Measurements from ENCODE around the gene ASF1B. TPM values are rescaled to one million over a fixed set of nuclear protein-coding genes. Genes with fewer than 3 reads are reported as not detected.
A peak's percentile ranks its signal among the peaks of the same experiment; 100 is the strongest.

The ASF1B gene
- total and polyA plus RNA-seq, 2 experiments from 2014 or later = 33.3 to 36.9 TPM

DNA sequence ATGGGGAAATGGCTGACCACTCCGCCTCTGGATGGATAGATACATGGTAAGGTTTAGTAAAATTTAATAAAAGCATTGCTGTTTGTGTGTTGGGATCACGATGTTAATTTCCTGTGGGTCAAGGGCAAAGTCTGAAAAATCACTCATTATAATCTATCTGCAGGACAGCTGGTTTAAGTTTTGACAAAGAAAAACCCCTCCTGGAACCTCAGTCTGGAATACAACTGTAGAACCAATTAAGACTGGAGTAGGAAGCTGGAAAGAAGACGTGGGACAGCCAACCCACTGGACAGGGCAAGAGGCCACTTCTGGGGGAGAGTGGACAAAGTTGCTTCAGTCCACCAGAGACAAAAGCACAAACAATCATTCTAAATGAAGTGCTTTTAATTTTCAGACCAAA, 17.2 kb downstream of the ASF1B start:
- Mint-ChIP-seq H3K9me3 (no peaks in the 10 kb centered on the region; the same call in 2 of the 3 replicates), H3K4me3 (peak overlapping the region; percentile 84), H3K36me3 (ENCODE audit: low read depth) (peaks cover 29% of the 10 kb centered on the region), H3K27me3 (ENCODE audit: insufficient read depth, low read depth, poor library complexity) (peaks cover 19% of the 10 kb centered on the region), H3K4me1 (peaks cover 21% of the 10 kb centered on the region), H3K27ac (no peak overlapping the region)
- ATAC-seq (no peak), DNase-seq (ENCODE audit: low spot score) (no peak)
- peak overlapping the region; percentile 88; the same call in 1 of the 2 replicates for H3K27ac ChIP-seq (ENCODE audit: low read depth)
- H3K36me3 ChIP-seq (ENCODE audit: insufficient read depth) = no peaks in the 10 kb centered on the region; the same call in 1 of the 2 replicates
- peak overlapping the region; percentile 71; the same call in 1 of the 2 replicates for H3K4me3 ChIP-seq
- no peaks in the 10 kb centered on the region for H3K9me2 ChIP-seq (ENCODE audit: insufficient read depth)
- H4K20me1 ChIP-seq (replicated peaks; ENCODE audit: insufficient read depth) = peaks cover 14% of the 10 kb centered on the region
- peaks cover 15% of the 10 kb centered on the region for H3F3A ChIP-seq (replicated peaks; ENCODE audit: low read depth)
- H2AFZ ChIP-seq = no peak overlapping the region
- TF ChIP-seq REST (IDR thresholded peaks at IDR 0.05; ENCODE audit: unreplicated experiment) (no peak), EZH2 (IDR thresholded peaks at IDR 0.05; ENCODE audit: low read depth, unreplicated experiment) (no peak), EZH2phosphoT487 (IDR thresholded peaks at IDR 0.05; ENCODE audit: unreplicated experiment) (no peak), CREB1 (CRISPR knock-in tag; IDR thresholded peaks at IDR 0.05; ENCODE audit: low read depth) (no peak), ZNF331 (CRISPR knock-in tag; IDR thresholded peaks at IDR 0.05; ENCODE audit: low read depth) (no peak), POLR2AphosphoS5 (IDR thresholded peaks at IDR 0.05; ENCODE audit: low read depth) (no peak)
- H3K4me1 ChIP-seq (ENCODE audit: insufficient read depth) = peaks cover 23% of the 10 kb centered on the region
- no peaks in the 10 kb centered on the region for H3K27me3 ChIP-seq (ENCODE audit: insufficient read depth)
- H3K79me2 ChIP-seq (replicated peaks; ENCODE audit: insufficient read depth) = peaks cover 17% of the 10 kb centered on the region
- H3K4me2 ChIP-seq = peak overlapping the region; percentile 86; the same call in 1 of the 2 replicates

GRCh38 chr19:14118165-14119051, 18.0 kb downstream of the ASF1B start:
- peaks cover 17% of the 10 kb centered on the region for H3K79me2 ChIP-seq (replicated peaks; ENCODE audit: insufficient read depth)
- no peaks in the 10 kb centered on the region; the same call in 2 of the 3 replicates for H3K9me3 Mint-ChIP-seq
- peak overlapping the region; percentile 84 for H3K27ac Mint-ChIP-seq
- peaks cover 17% of the 10 kb centered on the region for H3K27me3 Mint-ChIP-seq (ENCODE audit: insufficient read depth, low read depth, poor library complexity)
- peaks cover 27% of the 10 kb centered on the region for H3K4me1 Mint-ChIP-seq
- DNase-seq (ENCODE audit: low spot score) (peak; percentile 37), ATAC-seq (peak; percentile 17)
- 0 out of 2 replicates have a peak overlapping the region, but pooled peaks have one; percentile 72 for H2AFZ ChIP-seq
- peaks cover 25% of the 10 kb centered on the region for H3K36me3 Mint-ChIP-seq (ENCODE audit: low read depth)
- no peaks in the 10 kb centered on the region for H3K9me2 ChIP-seq (ENCODE audit: insufficient read depth)
- H3K27me3 ChIP-seq (ENCODE audit: insufficient read depth) = no peaks in the 10 kb centered on the region
- H4K20me1 ChIP-seq (replicated peaks; ENCODE audit: insufficient read depth) = peaks cover 14% of the 10 kb centered on the region
- peaks cover 23% of the 10 kb centered on the region for H3F3A ChIP-seq (replicated peaks; ENCODE audit: low read depth)
- H3K4me3 Mint-ChIP-seq = peak overlapping the region; percentile 84
- H3K4me1 ChIP-seq (ENCODE audit: insufficient read depth) = peaks cover 30% of the 10 kb centered on the region
- peak overlapping the region; percentile 86 for H3K4me2 ChIP-seq
- peak overlapping the region; percentile 88 for H3K27ac ChIP-seq (ENCODE audit: low read depth)
- no peaks in the 10 kb centered on the region; the same call in 1 of the 2 replicates for H3K36me3 ChIP-seq (ENCODE audit: insufficient read depth)
- H3K4me3 ChIP-seq = peak overlapping the region; percentile 71
- TF ChIP-seq REST (IDR thresholded peaks at IDR 0.05; ENCODE audit: unreplicated experiment) (no peak), STAT1 (IDR thresholded peaks at IDR 0.05; ENCODE audit: unreplicated experiment) (no peak), EZH2 (IDR thresholded peaks at IDR 0.05; ENCODE audit: low read depth, unreplicated experiment) (no peak), ZNF114 (CRISPR knock-in tag; IDR thresholded peaks at IDR 0.05) (no peak), NANOG (IDR thresholded peaks at IDR 0.05; ENCODE audit: borderline replicate concordance) (no peak), EZH2phosphoT487 (IDR thresholded peaks at IDR 0.05; ENCODE audit: unreplicated experiment) (no peak), CTCF (conservative IDR thresholded peaks at IDR 0.05; ENCODE audit: low read depth in 2 of 2) (no peak), CREB1 (CRISPR knock-in tag; IDR thresholded peaks at IDR 0.05; ENCODE audit: low read depth) (no peak)
- TF ChIP-seq, protein P1, sequence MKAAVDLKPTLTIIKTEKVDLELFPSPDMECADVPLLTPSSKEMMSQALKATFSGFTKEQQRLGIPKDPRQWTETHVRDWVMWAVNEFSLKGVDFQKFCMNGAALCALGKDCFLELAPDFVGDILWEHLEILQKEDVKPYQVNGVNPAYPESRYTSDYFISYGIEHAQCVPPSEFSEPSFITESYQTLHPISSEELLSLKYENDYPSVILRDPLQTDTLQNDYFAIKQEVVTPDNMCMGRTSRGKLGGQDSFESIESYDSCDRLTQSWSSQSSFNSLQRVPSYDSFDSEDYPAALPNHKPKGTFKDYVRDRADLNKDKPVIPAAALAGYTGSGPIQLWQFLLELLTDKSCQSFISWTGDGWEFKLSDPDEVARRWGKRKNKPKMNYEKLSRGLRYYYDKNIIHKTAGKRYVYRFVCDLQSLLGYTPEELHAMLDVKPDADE (IDR thresholded peaks at IDR 0.05) = no peak

Data from GM23338 (cell line).